GM19239 (cell line): ENCODE results near the gene MRPS16.
A peak's percentile ranks its signal among the peaks of the same experiment; 100 is the strongest.
"Not testable (repeated sequence)": the region's sequence is repeated elsewhere in the genome, so short reads cannot be mapped to it uniquely, and the experiment has no call there.

Source experiments
- DNase-seq: peaks from one replicate; pipeline ENCODE4 v3.0.0; 2011; ENCODE audit warnings: low spot score; ENCODE audit not compliant: insufficient read length
- FAIRE-seq: peaks from 2 replicates; lab custom pipeline; 2011; peaks lifted over from hg19 to GRCh38; lab: Jason Lieb, UNC

Gene MRPS16

DNA sequence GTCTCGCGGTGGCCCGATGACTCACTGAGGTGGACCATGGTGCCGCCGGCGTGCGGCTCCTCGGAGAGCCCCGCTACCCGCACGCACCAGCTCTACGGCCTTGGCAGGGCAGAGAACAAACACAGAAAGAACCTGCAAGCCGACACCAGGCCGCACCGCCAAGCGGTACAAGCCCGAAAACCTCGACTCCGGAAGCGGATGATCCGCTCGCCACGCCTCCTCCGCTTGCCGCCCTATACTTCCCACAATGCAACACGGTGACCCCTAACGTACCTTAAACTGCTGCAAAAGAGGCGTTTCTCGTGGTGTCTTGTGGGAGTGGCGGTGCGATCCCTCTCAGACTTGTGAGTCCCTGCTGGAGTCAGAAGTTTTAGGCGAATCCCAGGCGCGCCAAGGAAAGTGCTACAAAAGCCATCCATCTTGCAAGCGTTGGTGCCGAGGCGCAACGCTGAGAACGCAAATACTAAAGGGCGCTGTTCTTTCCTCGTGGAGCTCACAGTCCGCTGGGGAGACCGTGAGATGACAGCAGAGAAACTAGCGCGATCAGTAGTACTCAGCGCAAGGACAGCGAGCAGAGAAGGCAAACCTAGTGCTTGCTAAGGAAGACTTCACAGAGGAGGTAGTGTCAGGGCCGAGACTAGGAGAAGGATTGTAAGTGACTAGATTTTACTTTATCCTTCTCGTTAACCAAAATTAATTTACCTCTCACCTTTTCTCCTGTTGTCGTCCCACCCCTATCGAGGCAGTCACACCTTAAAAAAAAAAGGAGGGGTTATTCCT, at the start of gene MRPS16:
Gene MRPS16, minus strand, starts transcription at position 200 of the 780 bp plus-strand sequence. Its CDS starts 162 bp downstream, at position 38.
- DNase-seq = peak; percentile 73
- peak; percentile 100 for FAIRE-seq

DNA sequence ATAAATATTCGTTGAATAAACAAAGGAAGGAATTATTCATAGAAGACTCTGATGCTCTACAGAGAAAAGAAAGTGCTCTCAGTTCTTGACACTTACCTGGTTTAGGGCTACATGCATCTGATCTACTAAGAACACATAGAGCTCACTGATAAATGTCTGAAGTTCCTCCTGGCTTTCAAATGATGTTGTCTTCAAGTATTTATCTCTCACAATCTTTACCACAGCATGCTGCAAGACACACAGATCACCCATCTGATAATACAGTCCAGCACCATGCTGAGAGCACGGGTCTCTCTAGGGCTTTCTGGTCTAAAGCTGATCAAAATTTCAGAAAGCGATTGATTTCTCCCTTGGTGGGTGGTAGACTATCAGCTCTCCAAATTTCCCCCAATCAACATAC, 44.5 kb upstream of the MRPS16 start:
- FAIRE-seq = no peak

DNA sequence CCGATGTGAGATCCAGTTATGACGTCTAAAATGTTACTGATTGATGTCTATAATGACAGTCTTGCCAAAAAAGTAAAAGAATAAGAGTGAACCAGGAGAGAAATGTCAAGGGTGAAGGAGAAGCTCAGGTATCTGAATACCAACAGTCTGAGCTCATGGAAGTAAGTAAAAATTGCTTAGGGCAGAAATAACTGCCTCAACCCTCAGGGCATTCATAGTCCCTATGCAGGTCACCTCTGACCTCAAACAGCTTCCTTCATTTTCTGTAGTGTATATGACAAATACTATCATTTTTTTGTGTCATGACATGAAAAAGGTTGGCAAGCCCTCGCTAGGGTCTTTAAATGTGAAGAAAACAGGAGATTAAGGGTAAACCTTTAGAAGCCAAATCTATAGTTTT, 41.0 kb upstream of the MRPS16 start:
- DNase-seq = no peak
- FAIRE-seq = no peak

More for the DNA sequence above, 44.5 kb upstream of the MRPS16 start:
- DNase-seq = no peak

DNA sequence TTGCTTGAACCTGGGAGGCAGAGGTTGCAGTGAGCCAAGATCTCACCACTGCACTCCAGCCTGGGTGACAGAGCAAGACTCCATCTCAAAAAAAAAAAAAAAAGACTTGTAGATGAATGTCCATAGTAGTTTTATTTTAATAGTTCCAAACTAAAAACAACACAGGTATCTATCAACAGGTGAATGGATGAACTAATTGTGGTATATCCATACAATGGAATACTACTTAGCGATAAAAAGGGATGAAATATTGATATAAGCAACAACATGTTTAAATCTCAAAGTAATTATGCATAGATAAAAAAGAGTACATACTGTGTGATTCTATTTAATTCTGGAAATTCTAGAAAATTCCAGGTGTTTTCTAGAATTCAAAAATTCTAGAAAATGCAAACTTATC, 37.5 kb upstream of the MRPS16 start:
- FAIRE-seq (no peak), DNase-seq (no peak)

DNA sequence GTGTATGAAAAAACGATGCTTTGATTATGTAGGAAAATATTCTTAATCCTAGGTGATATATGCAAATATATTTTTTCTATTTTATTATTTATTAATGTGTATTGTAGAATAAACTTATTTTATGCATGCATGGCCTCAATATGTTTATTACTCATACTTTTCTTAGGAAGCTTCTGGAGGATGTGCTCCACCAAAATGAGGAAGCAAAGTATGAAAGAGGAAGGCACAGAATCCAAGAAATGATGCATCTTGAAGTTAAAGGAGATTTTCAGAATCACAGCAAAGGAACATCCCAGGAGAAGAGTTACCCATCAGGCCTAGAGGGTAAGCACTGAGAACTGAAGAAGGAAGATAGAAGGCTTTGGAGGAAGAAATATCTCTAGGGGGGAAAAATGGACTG, 35.0 kb upstream of the MRPS16 start:
- DNase-seq (no peak), FAIRE-seq (no peak)

DNA sequence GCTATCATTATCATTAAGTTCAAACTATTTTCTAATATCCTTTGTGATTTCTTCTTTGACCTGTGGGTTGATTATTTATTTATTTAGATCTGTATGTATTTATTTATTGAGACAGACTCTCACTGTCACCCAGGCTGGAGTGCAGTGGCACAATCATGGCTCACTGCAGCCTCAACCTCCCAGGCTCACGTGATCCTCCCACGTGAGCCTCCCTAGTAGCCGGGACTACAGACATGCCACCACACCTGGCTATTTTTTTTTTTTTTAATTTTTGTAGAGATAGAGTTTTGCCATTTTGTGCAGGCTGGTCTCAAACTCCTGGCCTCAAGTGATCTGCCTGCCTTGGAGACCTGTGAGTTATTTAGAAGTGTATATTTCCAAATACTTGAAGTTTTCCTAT, 28.7 kb upstream of the MRPS16 start:
- FAIRE-seq (no peak), DNase-seq (no peak)

DNA sequence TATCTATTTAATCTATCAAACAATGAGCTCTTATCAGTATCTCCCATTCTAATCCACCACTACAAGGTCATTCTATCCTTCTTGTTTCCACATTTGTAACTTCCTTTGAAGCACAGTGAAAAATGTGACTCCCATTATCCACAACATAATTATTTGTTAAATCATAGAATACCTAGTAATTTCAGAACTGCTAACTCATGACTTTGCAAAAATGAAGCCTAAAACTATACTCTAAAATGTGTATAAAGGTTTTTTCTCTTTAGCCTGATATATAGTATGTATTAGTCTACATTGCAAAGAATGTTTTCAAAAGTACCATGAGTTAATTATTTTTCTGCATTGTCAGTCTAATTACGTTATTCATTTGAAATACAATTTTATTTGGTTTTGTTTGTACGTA, 12.0 kb upstream of the MRPS16 start:
- no peak for DNase-seq
- no peak for FAIRE-seq

DNA sequence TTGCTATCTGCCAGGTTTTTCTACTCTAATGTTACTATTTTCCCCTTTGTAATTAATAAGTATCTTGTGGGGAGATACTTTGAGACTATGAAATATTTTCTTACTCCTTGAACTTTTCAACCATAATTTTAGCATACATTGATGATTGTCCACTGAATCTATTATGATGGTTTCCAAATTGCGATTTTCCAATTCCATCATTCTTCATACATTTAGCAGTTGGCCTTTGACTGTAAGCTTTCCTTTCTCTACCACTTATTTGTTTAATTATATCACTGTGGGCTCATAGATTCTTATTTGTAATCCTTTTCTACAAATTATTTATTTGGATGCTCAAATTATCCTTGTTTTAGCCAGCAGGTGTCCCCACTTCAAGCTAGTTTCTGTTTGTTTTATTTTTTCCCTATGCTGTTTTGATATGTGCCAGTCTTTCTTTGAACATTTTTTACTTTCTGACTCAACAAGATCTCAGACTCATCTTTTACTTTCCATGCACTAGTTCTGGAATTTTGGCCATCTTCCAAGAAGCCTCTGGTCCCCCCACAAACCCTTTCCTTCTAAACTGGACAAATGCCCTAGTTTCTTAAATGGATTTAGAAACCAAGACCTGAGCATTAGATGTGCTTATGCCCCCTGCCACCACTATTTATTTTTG, 11.4 kb upstream of the MRPS16 start:
- FAIRE-seq (peak; percentile 52), DNase-seq (no peak)

DNA sequence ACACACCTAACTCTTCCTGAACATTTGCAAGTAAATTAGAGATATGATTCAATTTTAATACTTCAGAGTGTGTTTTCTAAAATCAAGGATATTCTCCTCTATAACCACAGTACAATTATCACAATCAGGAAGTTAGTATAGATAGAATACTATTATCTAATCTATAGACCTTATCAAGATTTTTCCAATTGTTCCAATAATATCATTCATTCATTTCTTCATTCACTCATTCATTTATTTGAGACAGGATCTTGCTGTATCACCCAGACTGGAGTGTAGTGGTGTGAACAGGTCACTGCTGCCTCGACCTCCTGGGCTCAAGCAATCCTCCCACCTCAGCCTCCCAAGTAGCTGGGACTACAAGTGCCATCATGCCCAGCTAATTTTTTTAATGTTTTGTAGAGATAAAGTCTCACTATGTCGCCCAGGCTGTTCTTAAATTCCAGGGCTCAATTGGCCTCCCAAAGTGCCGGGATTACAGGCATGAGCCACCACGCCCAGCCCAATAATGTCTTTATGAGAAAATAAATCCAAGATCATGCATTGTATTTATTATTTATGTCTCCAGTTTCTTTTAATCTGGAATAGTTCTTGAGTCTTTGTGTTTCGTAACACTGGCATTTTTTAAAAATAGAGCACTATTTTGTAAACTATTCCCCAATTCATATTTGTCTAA, 10.6 kb upstream of the MRPS16 start:
- DNase-seq (no peak), FAIRE-seq (no peak)

DNA sequence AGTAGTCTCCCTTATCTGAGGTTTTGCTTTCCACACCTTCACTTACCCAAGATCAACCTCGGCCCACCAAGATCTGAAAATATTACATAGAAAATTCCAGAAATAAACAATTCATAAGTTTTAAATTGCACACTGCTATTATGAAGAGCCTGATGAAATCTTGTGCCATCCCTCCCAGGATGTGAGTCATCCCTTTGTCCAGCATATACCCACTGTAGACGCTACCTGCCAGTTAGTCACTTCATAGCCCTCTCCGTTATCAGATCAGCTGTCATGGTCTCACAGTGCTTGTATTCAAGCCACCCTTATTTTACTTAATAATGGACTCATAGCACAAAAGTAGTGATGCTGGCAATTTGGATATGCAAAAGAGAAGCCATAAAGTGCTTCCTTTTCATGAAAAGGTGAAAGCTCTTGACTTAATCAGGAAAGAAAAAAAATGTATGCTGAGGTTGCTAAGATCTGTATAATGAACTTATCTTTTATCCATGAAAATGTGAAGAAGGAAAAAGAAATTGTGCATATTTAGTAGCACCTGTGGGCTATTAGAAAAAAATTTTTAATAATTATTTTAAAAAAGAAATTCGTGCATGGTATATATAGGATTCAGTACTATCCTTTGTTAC, 9.8 kb upstream of the MRPS16 start:
- no peak for DNase-seq
- no peak for FAIRE-seq

DNA sequence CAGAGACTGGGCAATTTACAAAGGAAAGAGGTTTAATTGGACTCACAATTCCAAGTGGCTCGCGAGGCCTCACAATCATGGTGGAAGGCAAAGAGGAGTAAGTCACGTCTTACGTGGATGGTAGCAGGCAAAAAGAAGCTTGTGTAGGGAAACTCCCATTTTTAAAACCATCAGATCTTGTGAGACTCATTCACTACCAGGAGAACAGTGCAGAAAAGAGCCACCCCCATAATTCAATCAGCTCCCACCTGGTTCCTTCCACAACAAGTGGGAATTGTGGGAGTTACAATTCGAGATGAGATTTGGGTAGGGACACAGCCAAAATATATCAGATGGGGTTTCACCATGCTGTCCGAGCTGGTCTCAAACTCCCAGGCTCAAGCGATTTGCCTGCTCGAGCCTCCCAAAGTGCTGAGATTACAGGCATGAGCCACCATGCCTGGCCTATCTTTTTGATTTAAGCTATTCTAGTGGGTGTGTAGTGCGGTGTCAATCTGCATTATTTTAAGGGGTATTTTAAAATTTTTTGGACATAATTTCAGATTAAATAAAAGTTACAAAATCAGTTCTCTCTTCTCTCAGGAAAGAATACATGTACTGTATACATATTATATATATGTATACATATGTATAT, 9.0 kb upstream of the MRPS16 start:
- DNase-seq = no peak

DNA sequence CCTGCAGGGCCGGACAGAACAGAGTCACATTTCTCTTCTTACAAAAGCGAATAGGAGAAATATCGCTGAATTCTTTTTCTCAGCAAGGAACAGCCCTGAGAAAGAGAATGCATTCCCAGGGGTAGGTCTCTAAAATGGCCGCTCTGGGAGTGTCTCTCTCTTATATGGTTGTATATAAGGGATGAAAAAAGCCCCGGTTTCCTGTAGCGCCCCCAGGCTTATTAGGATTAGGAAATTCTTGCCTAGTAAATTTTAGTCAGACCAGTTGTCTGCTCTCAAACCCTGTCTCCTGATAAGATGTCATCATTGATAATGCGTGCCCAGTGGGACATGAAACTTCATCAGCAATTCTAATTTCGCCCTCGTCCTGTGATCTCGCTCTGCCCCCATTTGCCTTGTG, 6.2 kb upstream of the MRPS16 start:
- FAIRE-seq, DNase-seq: not testable (repeated sequence)

More for the DNA sequence above, 9.0 kb upstream of the MRPS16 start:
- no peak for FAIRE-seq

DNA sequence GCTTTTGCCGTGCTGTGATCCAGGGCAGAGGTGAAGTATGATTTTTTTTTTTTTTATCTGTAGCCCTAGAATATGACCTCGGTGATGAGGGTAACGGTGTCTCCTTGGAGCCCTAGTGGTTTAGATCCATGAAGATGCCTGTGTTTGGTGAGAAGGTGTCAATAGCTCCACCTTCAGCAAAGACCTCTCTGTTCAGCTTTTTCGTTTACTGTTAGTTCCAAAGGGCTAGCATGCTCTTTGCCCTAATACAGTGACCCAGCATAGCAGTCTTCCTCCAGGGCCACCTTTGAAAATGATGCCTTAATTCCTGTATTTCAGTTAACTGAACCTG, 746 bp upstream of the MRPS16 start:
- FAIRE-seq (peak; percentile 71), DNase-seq (no peak)

DNA sequence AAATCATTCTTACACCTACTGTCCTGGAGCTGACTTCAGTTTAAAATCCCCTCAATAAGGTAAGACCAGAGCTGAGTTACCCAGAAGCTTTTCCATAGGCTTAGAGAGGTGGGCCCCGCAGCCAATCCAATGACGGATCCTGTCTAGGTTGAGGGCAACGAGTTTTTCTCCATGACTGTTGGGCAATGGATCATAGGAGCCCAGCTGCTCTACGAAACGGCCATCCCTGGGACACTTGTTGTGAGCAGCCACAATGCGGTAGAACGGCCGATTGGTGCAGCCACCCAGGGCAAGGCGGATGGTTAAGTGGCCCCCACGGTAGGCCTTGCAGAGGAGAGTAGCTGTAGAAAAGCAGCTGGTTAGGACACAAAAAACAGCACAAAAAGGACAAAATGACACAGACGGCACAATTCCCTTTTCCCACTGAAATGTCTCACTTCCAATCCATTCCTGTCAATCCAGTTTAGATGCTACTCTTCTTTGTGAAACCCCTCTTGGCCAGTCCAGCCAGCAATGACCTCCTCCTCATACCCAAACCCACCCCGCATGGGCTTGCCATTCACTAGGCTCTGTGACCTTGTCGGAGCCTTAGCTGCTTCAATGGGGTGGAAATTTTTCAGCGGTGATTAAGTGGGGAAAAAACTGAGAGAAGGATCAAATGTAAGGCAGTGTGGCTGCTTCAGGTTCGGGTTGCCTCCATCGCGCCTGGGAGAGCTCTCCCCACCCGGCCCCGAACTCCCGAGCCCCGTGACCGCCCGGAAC, 580 bp downstream of the MRPS16 start:
- no peak for DNase-seq
- FAIRE-seq = no peak

DNA sequence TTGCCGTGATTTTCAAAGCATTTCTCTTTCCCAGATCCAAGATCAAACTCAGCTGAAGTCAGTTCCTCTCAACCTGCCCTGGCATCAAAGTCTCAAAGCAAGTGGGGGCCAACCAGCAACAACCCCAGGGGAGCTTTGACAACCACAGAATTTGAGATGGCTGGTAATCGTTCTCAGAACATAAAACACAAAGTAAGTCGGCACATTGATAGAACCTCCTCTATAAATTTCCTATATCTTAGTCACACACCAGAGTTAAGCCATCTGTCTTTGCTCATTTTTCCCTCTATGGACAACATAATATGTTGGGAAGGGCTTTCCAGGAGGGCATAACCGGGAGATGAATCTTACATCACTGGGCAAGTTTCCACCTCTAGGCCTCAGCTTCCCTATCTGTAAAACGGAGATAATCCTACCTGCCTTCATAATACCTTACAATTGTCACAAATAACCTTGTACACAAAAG, 4.2 kb downstream of the MRPS16 start:
- no peak for FAIRE-seq
- no peak for DNase-seq

DNA sequence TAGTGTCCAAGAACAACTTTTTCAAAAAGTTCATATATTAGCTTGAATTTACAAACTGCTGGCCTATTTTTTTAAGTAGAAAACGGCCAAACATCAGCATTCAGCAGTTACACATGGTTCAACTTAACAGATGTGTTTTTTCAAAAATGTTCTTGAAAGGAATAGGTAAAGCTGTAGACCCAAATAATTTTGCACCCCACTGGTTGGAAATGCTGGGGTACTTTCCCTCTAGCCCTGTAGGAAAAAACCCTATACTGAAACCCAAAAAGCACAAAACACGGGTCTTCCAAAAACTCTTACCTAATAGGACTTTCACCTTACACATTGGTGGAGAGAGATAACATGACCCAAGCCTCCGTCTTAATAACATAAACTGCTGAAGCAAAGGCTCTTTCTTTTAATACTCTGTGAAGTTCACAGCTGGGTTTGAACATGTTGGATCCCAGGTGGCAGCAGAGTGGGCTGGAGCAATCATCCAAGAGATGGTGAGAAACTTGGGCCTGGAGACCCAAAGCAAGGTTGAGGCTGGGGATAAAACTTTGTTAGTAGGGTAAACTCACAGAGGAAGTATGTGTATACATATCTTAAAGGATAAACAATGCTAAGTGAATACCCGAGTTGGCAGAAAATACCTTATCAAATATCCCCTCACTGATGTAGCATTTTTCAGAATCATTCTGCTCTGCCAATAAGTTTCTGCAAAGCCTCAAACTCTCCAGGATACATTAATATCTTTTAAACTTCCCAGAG, 4.8 kb downstream of the MRPS16 start:
- DNase-seq (no peak), FAIRE-seq (no peak)

DNA sequence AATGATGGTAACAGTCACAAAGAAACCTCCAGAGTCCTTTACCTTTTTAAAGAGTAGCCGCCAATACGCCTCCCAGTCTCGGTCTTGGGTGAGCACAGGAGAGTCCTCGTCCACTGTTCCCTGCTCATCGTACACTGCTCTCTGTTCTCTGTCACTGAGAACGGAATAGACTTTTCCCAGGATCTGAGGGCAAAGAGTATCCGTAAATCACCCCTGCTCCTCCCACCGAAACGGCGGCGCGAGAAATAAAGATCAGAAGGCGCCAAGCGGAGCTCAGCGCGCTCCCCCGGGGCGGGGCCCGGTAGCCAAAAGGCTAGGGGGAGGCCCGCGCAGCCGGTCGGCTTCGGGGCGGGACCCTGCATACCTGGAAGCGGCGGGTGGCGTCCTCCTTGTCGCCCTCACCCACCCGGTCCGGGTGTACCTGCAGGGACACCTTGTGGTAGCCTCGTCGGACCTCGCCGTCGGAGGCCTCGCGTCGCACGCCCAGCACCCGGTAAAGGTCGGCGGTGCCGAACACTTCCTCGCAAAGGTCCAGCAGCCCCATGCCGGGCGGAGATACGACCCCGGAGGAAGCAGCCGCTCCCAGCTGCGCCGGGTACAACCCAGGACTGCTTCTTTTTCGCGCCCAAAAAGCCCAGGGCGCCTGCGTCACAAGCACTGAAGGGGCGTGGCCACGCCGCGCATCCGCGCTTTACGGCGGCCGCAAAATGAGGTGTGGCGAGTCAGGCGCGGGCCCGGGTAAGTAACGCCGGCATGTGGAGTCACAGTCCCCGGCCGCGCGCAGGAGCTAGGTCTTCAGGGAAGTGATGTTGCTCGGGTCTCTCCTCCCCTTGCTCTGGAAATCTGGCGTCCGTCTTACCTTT, 5.6 kb downstream of the MRPS16 start, which contains the start of gene DNAJC9:
Gene DNAJC9, minus strand, starts transcription at position 610 of the 863 bp plus-strand sequence. Its CDS starts 66 bp downstream, at position 544.
- DNase-seq = peak; percentile 59

DNA sequence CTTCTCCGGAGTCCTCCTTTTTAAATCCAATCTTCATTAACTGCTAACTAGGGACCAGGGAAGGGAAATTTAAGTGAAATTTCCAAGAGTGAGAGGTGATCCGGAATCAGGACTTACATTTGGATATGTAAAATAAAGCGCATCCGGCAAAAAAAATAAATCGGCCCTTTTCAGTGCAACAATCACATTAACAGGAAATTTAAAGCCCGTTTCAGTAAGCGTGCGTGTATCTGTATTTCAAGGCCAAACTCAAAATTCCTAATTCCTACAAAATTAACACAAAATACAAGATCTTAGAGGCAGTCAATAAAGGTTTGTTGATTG, 6.2 kb downstream of the MRPS16 start:
- FAIRE-seq = no peak

More for the DNA sequence above, 5.6 kb downstream of the MRPS16 start, which contains the start of gene DNAJC9:
- peak; percentile 82 for FAIRE-seq

More for the DNA sequence above, 6.2 kb downstream of the MRPS16 start:
- DNase-seq = no peak
